ENCODE data around the gene GPR4. TPM values are rescaled to one million over a fixed set of nuclear protein-coding genes. Genes with fewer than 3 reads are reported as not detected.
A peak's percentile ranks its signal among the peaks of the same experiment; 100 is the strongest.
"Not testable (repeated sequence)": the region's sequence is repeated elsewhere in the genome, so short reads cannot be mapped to it uniquely, and the experiment has no call there.

The GPR4 gene
- total RNA-seq, 1 experiment from 2014 or later = not detected

GRCh38 chr19:45636275-45636674, 34.3 kb upstream of the GPR4 start:
- no TSS peak for BruUV-seq (replicated peaks)
- ChIA-PET CTCF (interaction anchor here (0.7 to 2.4 kb wide), 2 partner anchors 29 to 152 kb away, joined by 3 to 12 read pairs; no protein-coding TSS in a partner anchor), POLR2A (interaction anchor here (0.9 to 1.3 kb wide), 2 partner anchors 12 to 19 kb away, joined by 3 to 4 read pairs; no protein-coding TSS in a partner anchor)
- peak overlapping the region; percentile 54 for H3K27ac Mint-ChIP-seq (ENCODE audit: low read depth, unreplicated experiment)
- no peaks in the 10 kb centered on the region for H3K9me3 Mint-ChIP-seq (ENCODE audit: unreplicated experiment)
- no peaks in the 10 kb centered on the region for H3K27me3 Mint-ChIP-seq (ENCODE audit: insufficient read depth, unreplicated experiment)
- H3K36me3 Mint-ChIP-seq (ENCODE audit: insufficient read depth, unreplicated experiment) = peaks cover 26% of the 10 kb centered on the region
- no peak for DNase-seq (ENCODE audit: unreplicated experiment)
- no peak for TF ChIP-seq CTCF (IDR thresholded peaks at IDR 0.05; ENCODE audit: unreplicated experiment)
- intact Hi-C loops (cut with micrococcal nuclease) = no loop called here
- peaks cover 18% of the 10 kb centered on the region for H3K4me1 Mint-ChIP-seq (ENCODE audit: insufficient read depth, unreplicated experiment)
- no peak overlapping the region for H3K4me3 Mint-ChIP-seq (ENCODE audit: unreplicated experiment)

- DNase-seq (ENCODE audit: unreplicated experiment) = peak; percentile 98
- Mint-ChIP-seq H3K27ac (ENCODE audit: low read depth, unreplicated experiment) (peak overlapping the region; percentile 98), H3K4me1 (ENCODE audit: insufficient read depth, unreplicated experiment) (peaks cover 11% of the 10 kb centered on the region), H3K4me3 (ENCODE audit: unreplicated experiment) (peak overlapping the region; percentile 68), H3K9me3 (ENCODE audit: unreplicated experiment) (no peaks in the 10 kb centered on the region), H3K27me3 (ENCODE audit: insufficient read depth, unreplicated experiment) (no peaks in the 10 kb centered on the region), H3K36me3 (ENCODE audit: insufficient read depth, unreplicated experiment) (peaks cover 33% of the 10 kb centered on the region)
- ChIA-PET POLR2A (interaction anchor here (0.6 to 5.8 kb wide), 9 partner anchors 9 to 1893 kb away, joined by 3 to 88 read pairs (median 4); partner anchors contain the start of genes EML2, OPA3 and QPCTL), CTCF (interaction anchor here (0.6 to 2.3 kb wide), 4 partner anchors 9 to 60 kb away, joined by 3 to 12 read pairs (median 6); partner anchors contain the start of gene QPCTL)
- intact Hi-C loops (cut with micrococcal nuclease) = loop anchor here (1.0 kb wide), 1 partner anchor 18 kb away; no protein-coding TSS in a partner anchor
- no peak for TF ChIP-seq CTCF (IDR thresholded peaks at IDR 0.05; ENCODE audit: unreplicated experiment)
- no TSS peak for BruUV-seq (replicated peaks)
Observed at GRCh38 chr19:45632468-45633196, 30.6 kb upstream of the GPR4 start.

GRCh38 chr19:45630463-45630862, 28.5 kb upstream of the GPR4 start:
- no peak for TF ChIP-seq CTCF (IDR thresholded peaks at IDR 0.05; ENCODE audit: unreplicated experiment)
- DNase-seq (ENCODE audit: unreplicated experiment) = peak; percentile 95
- BruUV-seq (replicated peaks) = no TSS peak
- Mint-ChIP-seq H3K27ac (ENCODE audit: low read depth, unreplicated experiment) (peak overlapping the region; percentile 87), H3K9me3 (ENCODE audit: unreplicated experiment) (no peaks in the 10 kb centered on the region), H3K4me3 (ENCODE audit: unreplicated experiment) (no peak overlapping the region), H3K27me3 (ENCODE audit: insufficient read depth, unreplicated experiment) (no peaks in the 10 kb centered on the region), H3K4me1 (ENCODE audit: insufficient read depth, unreplicated experiment) (peaks cover 11% of the 10 kb centered on the region), H3K36me3 (ENCODE audit: insufficient read depth, unreplicated experiment) (peaks cover 45% of the 10 kb centered on the region)
- ChIA-PET CTCF (interaction anchor here (0.6 to 1.8 kb wide), 6 partner anchors 12 to 126 kb away, joined by 3 to 21 read pairs (median 5); partner anchors contain the start of gene QPCTL), POLR2A (interaction anchor here (0.7 to 5.8 kb wide), 12 partner anchors 11 to 227 kb away, joined by 3 to 88 read pairs (median 6); partner anchors contain the start of genes EML2, QPCTL, SIX5 and SNRPD2)
- intact Hi-C loops (cut with micrococcal nuclease) = no loop called here

- DNase-seq (ENCODE audit: unreplicated experiment) = no peak
- Mint-ChIP-seq H3K27ac (ENCODE audit: low read depth, unreplicated experiment) (peak overlapping the region; percentile 87), H3K4me1 (ENCODE audit: insufficient read depth, unreplicated experiment) (peaks cover 11% of the 10 kb centered on the region), H3K9me3 (ENCODE audit: unreplicated experiment) (no peaks in the 10 kb centered on the region), H3K4me3 (ENCODE audit: unreplicated experiment) (no peak overlapping the region), H3K27me3 (ENCODE audit: insufficient read depth, unreplicated experiment) (no peaks in the 10 kb centered on the region), H3K36me3 (ENCODE audit: insufficient read depth, unreplicated experiment) (peaks cover 53% of the 10 kb centered on the region)
- BruUV-seq (replicated peaks) = no TSS peak
- no peak for TF ChIP-seq CTCF (IDR thresholded peaks at IDR 0.05; ENCODE audit: unreplicated experiment)
- CTCF ChIA-PET = interaction anchor here (1.2 to 1.5 kb wide), 2 partner anchors 22 to 119 kb away, joined by 5 read pairs; no protein-coding TSS in a partner anchor
- POLR2A ChIA-PET = interaction anchor here (1.3 to 5.8 kb wide), 4 partner anchors 12 to 140 kb away, joined by 4 to 88 read pairs (median 38); partner anchors contain the start of genes EML2 and SIX5
- intact Hi-C loops (cut with micrococcal nuclease) = no loop called here
Observed at GRCh38 chr19:45629704-45630103, 27.7 kb upstream of the GPR4 start.

GRCh38 chr19:45628219-45628618, 26.2 kb upstream of the GPR4 start:
- CTCF ChIA-PET; intact Hi-C loops (cut with micrococcal nuclease); DNase-seq (ENCODE audit: unreplicated experiment); H3K4me3 Mint-ChIP-seq (ENCODE audit: unreplicated experiment); H3K9me3 Mint-ChIP-seq (ENCODE audit: unreplicated experiment); H3K27me3 Mint-ChIP-seq (ENCODE audit: insufficient read depth, unreplicated experiment); BruUV-seq (replicated peaks); H3K27ac Mint-ChIP-seq (ENCODE audit: low read depth, unreplicated experiment): not testable (repeated sequence)
- POLR2A ChIA-PET = interaction anchor here (5.8 kb wide), 1 partner anchor 12 kb away, joined by 88 read pairs; no protein-coding TSS in a partner anchor
- Mint-ChIP-seq H3K36me3 (ENCODE audit: insufficient read depth, unreplicated experiment) (peaks cover 67% of the 10 kb centered on the region), H3K4me1 (ENCODE audit: insufficient read depth, unreplicated experiment) (peaks cover 11% of the 10 kb centered on the region)

Data from MCF 10A (cell line).